Endothelial cell of umbilical vein (primary cell): Measurements from ENCODE around the gene TNFRSF1B. TPM values are rescaled to one million over a fixed set of nuclear protein-coding genes. Genes with fewer than 3 reads are reported as not detected.

Experiments
- BruUV-seq: library from RNA; stranded (reverse); fragments of 400-500 nt; replicated peaks from 2 replicates; lab custom pipeline; 2021; lab: Mats Ljungman, UMichigan
- CTCF ChIA-PET: fragments of 300-600, 350-600 bp; sonication (Branson Sonifier 250); formaldehyde crosslinking; loops from one replicate; lab custom pipeline; 2021; ENCODE audit warnings: antibody characterized with exemption, inconsistent platforms; lab: Charles Lee
- POLR2A ChIA-PET: fragments of 300-600, 350-600 bp; sonication (Branson Sonifier 250); formaldehyde crosslinking; loops from one replicate; lab custom pipeline; 2021; ENCODE audit warnings: antibody characterized with exemption, inconsistent platforms; lab: Charles Lee
- DNase-seq: peaks from one replicate; pipeline ENCODE4 v3.0.0-alpha.2; 2011; ENCODE audit warnings: low read depth, low spot score
- FAIRE-seq: peaks from 2 replicates; lab custom pipeline; 2011; peaks lifted over from hg19 to GRCh38; lab: Jason Lieb, UNC
- H2AFZ ChIP-seq: 2 replicates; pipeline ENCODE4 v1.6.0; 2012; ENCODE audit warnings: low read depth, low read length, control low read depth, inconsistent platforms
- H3K27ac ChIP-seq: 2 replicates; pipeline ENCODE4 v1.5.1; 2011; ENCODE audit warnings: low read depth, mild to moderate bottlenecking, control low read depth, low read length, moderate library complexity; ENCODE audit not compliant: insufficient read depth
- H3K27me3 ChIP-seq, 2 experiments: 2 replicates each; pipeline versions ENCODE4 v1.6.0 to v1.6.1; 2011; ENCODE audit warnings: low read length in 2 of 2, mixed read lengths in 1 of 2; ENCODE audit not compliant: control insufficient read depth in 2 of 2, insufficient read depth in 2 of 2
- H3K36me3 ChIP-seq, 2 experiments: 2 replicates in 1 of 2; 3 replicates in 1 of 2; pipeline ENCODE4 v1.5.1; 2011; ENCODE audit warnings: low read length in 2 of 2, mild to moderate bottlenecking in 1 of 2, moderate library complexity in 1 of 2; ENCODE audit not compliant: control insufficient read depth in 2 of 2, insufficient read depth in 2 of 2; ENCODE audit errors: extremely low read depth in 1 of 2
- H3K4me1 ChIP-seq: 3 replicates; pipeline ENCODE4 v1.5.1; 2011; ENCODE audit warnings: mild to moderate bottlenecking, low read length; ENCODE audit not compliant: control insufficient read depth, insufficient read depth; ENCODE audit errors: extremely low read depth
- H3K4me2 ChIP-seq: 2 replicates; pipeline ENCODE4 v1.6.1; 2011; ENCODE audit warnings: low read length, control low read depth, mixed read lengths; ENCODE audit not compliant: insufficient read depth
- H3K4me3 ChIP-seq, 3 experiments: fragments of 200-600 bp in 1 of 3; sonication (generic), shearing (Covaris generic) in 1 of 3; replicated peaks in 1 of 3; 2 replicates each; pipeline ENCODE4 v1.5.1; 2011 to 2016; ENCODE audit warnings: control low read depth in 3 of 3, low read length in 3 of 3, mild to moderate bottlenecking in 2 of 3, inconsistent platforms in 1 of 3, low read depth in 1 of 3, moderate library complexity in 1 of 3; ENCODE audit not compliant: insufficient read depth in 1 of 3
- H3K79me2 ChIP-seq: 2 replicates; pipeline ENCODE4 v1.6.0; 2012; ENCODE audit warnings: low read length, inconsistent platforms; ENCODE audit not compliant: control insufficient read depth, insufficient read depth
- H3K9ac ChIP-seq: replicated peaks from 2 replicates; pipeline ENCODE3; 2011; ENCODE audit warnings: low read length, control low read depth; ENCODE audit not compliant: insufficient read depth; ENCODE audit errors: extremely low read depth
- H3K9me1 ChIP-seq: replicated peaks from 3 replicates; pipeline ENCODE4 v1.6.0; 2011; ENCODE audit warnings: mild to moderate bottlenecking, low read length; ENCODE audit not compliant: control insufficient read depth, insufficient read depth; ENCODE audit errors: extremely low read depth
- H3K9me3 ChIP-seq: replicated peaks from 2 replicates; pipeline ENCODE4 v1.5.1; 2012; ENCODE audit warnings: low read length, inconsistent platforms; ENCODE audit not compliant: control insufficient read depth, insufficient read depth
- H4K20me1 ChIP-seq: replicated peaks from 2 replicates; pipeline ENCODE3; 2011; ENCODE audit warnings: mild to moderate bottlenecking, low read length; ENCODE audit not compliant: control insufficient read depth, insufficient read depth; ENCODE audit errors: extremely low read depth
- EZH2 ChIP-seq: IDR thresholded peaks from 2 replicates; pipeline ENCODE4 v1.6.1; 2012; ENCODE audit warnings: borderline replicate concordance, low read depth, mild to moderate bottlenecking, moderate library complexity, low read length, inconsistent platforms; ENCODE audit not compliant: severe bottlenecking
- JUN ChIP-seq: IDR thresholded peaks from 2 replicates; pipeline ENCODE4 v1.6.1; 2011; ENCODE audit warnings: borderline replicate concordance, low read depth; ENCODE audit not compliant: insufficient read length, insufficient read depth
- MYC ChIP-seq: IDR thresholded peaks from one replicate; pipeline ENCODE4 v1.6.1; 2011; ENCODE audit warnings: mild to moderate bottlenecking, low read depth, low read length
- dilution Hi-C: fragments of 300-500 bp; cut with MboI; formaldehyde crosslinking; loops from one replicate; pipeline ENCODE4 v1.15.0; 2019; ENCODE audit warnings: low sequenced_read_pairs; ENCODE audit not compliant: extremely low pct_ligation_motif_present
- intact Hi-C: fragments of 100-400 bp; cut with micrococcal nuclease; formaldehyde crosslinking; loops from one replicate; pipeline ENCODE4 v1.10.0; 2022
- polyA plus RNA-seq, 4 experiments: library from polyadenylated mRNA; depleted of rRNA in 3 of 4; stranded (reverse) in 3 of 4; unstranded in 1 of 4; fragments of >200 nt; gene quantifications; 2 replicates each; pipeline versions ENCODE4 v1.2.1 to v1.2.3, GENCODE V29; 2011 to 2012; ENCODE audit warnings: missing spikeins in 1 of 4
- total RNA-seq: library from RNA; stranded (reverse); gene quantifications from 2 replicates; pipeline ENCODE4 v1.2.3, GENCODE V29; 2021
- TF ChIP-seq, protein P1 (sequence below), 2 donors: IDR thresholded peaks; 1 replicate in 1 of 2; 2 replicates in 1 of 2; pipeline ENCODE4 v1.5.1; 2011; ENCODE audit warnings: low read length in 2 of 2, mild to moderate bottlenecking in 2 of 2, moderate library complexity in 2 of 2, control low read depth in 1 of 2, inconsistent platforms in 1 of 2, low read depth in 1 of 2; ENCODE audit not compliant: insufficient read depth in 1 of 2; ENCODE audit errors: extremely low read depth in 1 of 2

The TNFRSF1B gene
- total and polyA plus RNA-seq, 2 donors (not counting 3 experiments of a cell fraction or from before 2014, with no cell fraction given): 53.6 to 65.9 TPM

DNA sequence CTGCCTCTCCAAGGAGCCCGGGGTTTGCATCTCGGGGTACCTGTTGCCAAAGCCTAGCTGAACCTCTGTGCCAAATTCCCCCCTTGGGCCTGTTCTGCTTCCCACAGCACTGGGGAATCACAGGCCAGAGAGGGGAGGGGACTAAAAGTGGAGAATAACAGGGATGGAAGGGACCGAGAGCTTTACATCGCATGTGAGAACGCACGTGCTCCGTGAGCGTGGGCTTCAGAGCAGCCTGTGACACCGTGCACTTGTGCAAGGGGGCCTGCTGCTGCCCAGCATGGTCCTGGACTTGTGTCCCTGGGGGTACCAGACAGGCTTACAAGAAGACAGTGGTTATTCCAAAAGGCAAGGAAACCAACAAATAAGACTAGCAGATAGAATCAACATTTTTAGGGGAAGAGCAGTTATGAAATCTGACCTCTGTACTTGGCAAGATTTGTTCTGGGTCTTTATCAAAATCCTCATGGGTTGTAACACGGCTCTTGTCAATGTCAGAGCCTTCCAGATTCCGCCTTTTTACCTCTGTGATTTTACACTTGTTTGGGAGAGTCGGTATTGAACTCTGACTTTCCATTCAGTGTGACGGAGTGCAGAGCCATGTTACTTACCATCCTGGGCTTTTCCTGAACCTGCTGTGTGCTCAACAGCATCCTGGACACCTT lies 36.2 kb upstream of the TNFRSF1B start:
- Histone ChIP-seq H4K20me1 (no peaks in the 10 kb centered on the region), H3K4me3 (no peak overlapping the region), H3K9me3 (no peaks in the 10 kb centered on the region), H3K27ac (no peak overlapping the region), H3K27me3 (no peaks in the 10 kb centered on the region), H3K36me3 (no peaks in the 10 kb centered on the region), H3K4me2 (no peak overlapping the region), H2AFZ (no peak overlapping the region), H3K79me2 (no peaks in the 10 kb centered on the region), H3K4me1 (peaks cover 9% of the 10 kb centered on the region), H3K9ac (no peak overlapping the region), H3K9me1 (no peaks in the 10 kb centered on the region)
- CTCF ChIA-PET: no interaction called here
- intact Hi-C loops (no loop called here), dilution Hi-C loops (no loop called here)
- POLR2A ChIA-PET: interaction anchor here (0.6 kb wide), 1 partner anchor 83 kb away, joined by 11 read pairs; no protein-coding TSS in a partner anchor
- no peak for FAIRE-seq
- TF ChIP-seq JUN: no peak
- TF ChIP-seq, protein P1, sequence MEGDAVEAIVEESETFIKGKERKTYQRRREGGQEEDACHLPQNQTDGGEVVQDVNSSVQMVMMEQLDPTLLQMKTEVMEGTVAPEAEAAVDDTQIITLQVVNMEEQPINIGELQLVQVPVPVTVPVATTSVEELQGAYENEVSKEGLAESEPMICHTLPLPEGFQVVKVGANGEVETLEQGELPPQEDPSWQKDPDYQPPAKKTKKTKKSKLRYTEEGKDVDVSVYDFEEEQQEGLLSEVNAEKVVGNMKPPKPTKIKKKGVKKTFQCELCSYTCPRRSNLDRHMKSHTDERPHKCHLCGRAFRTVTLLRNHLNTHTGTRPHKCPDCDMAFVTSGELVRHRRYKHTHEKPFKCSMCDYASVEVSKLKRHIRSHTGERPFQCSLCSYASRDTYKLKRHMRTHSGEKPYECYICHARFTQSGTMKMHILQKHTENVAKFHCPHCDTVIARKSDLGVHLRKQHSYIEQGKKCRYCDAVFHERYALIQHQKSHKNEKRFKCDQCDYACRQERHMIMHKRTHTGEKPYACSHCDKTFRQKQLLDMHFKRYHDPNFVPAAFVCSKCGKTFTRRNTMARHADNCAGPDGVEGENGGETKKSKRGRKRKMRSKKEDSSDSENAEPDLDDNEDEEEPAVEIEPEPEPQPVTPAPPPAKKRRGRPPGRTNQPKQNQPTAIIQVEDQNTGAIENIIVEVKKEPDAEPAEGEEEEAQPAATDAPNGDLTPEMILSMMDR (IDR thresholded peaks at IDR 0.05; ENCODE audit: extremely low read depth in 1 of 2, insufficient read depth in 1 of 2, low read depth in 1 of 2, low read length in 2 of 2): no peak
- no TSS peak for BruUV-seq
- DNase-seq: no peak

DNA sequence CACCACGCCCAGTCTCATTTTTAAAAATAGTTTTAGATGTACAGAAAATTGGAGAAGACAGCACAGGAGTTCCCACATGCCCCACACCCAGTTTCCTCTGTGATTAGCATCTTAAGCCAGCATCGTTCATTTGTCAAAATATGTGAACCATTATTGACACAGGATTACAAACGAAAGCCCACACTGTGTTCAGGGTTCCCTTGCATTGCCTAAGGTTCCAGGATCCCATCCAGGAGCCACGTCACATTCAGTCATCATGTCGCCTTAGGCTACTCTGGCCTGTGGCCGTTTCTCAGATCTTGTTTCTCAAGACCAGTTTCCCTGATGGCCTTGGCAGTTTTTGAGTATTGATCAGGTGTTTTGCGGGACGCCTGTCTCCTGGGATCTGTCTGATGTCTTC lies 34.7 kb upstream of the TNFRSF1B start:
- Histone ChIP-seq H3K9ac (no peak overlapping the region), H4K20me1 (no peaks in the 10 kb centered on the region), H3K9me3 (no peaks in the 10 kb centered on the region), H3K4me1 (peaks cover 8% of the 10 kb centered on the region), H3K4me2 (no peak overlapping the region), H3K27ac (no peak overlapping the region), H3K36me3 (no peaks in the 10 kb centered on the region), H3K79me2 (no peaks in the 10 kb centered on the region), H3K9me1 (no peaks in the 10 kb centered on the region), H2AFZ (no peak overlapping the region), H3K27me3 (no peaks in the 10 kb centered on the region), H3K4me3 (no peak overlapping the region)
- DNase-seq (no peak), FAIRE-seq (no peak)
- dilution Hi-C loops (no loop called here), intact Hi-C loops (loop anchor here (2.0 kb wide), 1 partner anchor 35 kb away; the partner anchor contains the start of gene TNFRSF1B)
- TF ChIP-seq MYC (no peak), EZH2 (no peak)
- BruUV-seq: no TSS peak
- CTCF ChIA-PET: interaction anchor here (0.9 to 1.5 kb wide), 6 partner anchors 7 to 76 kb away, joined by 3 to 4 read pairs (median 3); no protein-coding TSS in a partner anchor
- POLR2A ChIA-PET: no interaction called here
